ENCODE measurements around the gene TTN. TPM values are rescaled to one million over a fixed set of nuclear protein-coding genes. Genes with fewer than 3 reads are reported as not detected.
A peak's percentile ranks its signal among the peaks of the same experiment; 100 is the strongest.

Gene TTN
- total RNA-seq, 4 donors from 2014 or later = 0.19 to 3.1 (median 1.7) TPM

DNA sequence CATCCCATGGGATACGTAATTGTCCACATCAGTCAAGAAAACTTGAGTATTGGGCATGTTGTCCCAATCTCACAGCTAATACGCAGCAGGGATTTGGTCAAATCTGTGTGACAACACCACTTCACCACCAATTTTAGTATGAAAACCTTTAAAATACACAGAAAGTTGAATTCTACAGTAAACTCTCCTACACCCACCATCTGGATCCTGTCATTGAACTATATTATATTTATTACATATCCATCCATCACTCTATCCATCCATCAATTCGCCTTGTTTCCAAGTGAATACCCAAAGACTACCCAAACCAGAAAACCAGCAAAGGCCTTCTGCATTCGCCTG lies 328.0 kb downstream of the TTN start:
- Histone ChIP-seq H3K4me1 (peaks cover 12 to 62% (median 39%) of the 10 kb centered on the region in 3 donors), H3K4me3 (peak overlapping the region; percentile 44 to 83 (median 69)), H3K36me3 (no peaks in the 10 kb centered on the region), H3K27ac (peak overlapping the region; percentile 88 to 97 (median 94)), H3K27me3 (no peaks in the 10 kb centered on the region), H3K9me3 (no peaks in the 10 kb centered on the region)
- TF ChIP-seq, protein P1, sequence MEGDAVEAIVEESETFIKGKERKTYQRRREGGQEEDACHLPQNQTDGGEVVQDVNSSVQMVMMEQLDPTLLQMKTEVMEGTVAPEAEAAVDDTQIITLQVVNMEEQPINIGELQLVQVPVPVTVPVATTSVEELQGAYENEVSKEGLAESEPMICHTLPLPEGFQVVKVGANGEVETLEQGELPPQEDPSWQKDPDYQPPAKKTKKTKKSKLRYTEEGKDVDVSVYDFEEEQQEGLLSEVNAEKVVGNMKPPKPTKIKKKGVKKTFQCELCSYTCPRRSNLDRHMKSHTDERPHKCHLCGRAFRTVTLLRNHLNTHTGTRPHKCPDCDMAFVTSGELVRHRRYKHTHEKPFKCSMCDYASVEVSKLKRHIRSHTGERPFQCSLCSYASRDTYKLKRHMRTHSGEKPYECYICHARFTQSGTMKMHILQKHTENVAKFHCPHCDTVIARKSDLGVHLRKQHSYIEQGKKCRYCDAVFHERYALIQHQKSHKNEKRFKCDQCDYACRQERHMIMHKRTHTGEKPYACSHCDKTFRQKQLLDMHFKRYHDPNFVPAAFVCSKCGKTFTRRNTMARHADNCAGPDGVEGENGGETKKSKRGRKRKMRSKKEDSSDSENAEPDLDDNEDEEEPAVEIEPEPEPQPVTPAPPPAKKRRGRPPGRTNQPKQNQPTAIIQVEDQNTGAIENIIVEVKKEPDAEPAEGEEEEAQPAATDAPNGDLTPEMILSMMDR (IDR thresholded peaks at IDR 0.05) = no peak
- TF ChIP-seq POLR2A (IDR thresholded peaks at IDR 0.05) = no peak
- WGBS, 2 donors = 27 to 53% methylated on average over 4 of the region's 4 CpGs
- DNase-seq = no peak
- intact Hi-C loops (cut with DNase I) = no loop called here

DNA sequence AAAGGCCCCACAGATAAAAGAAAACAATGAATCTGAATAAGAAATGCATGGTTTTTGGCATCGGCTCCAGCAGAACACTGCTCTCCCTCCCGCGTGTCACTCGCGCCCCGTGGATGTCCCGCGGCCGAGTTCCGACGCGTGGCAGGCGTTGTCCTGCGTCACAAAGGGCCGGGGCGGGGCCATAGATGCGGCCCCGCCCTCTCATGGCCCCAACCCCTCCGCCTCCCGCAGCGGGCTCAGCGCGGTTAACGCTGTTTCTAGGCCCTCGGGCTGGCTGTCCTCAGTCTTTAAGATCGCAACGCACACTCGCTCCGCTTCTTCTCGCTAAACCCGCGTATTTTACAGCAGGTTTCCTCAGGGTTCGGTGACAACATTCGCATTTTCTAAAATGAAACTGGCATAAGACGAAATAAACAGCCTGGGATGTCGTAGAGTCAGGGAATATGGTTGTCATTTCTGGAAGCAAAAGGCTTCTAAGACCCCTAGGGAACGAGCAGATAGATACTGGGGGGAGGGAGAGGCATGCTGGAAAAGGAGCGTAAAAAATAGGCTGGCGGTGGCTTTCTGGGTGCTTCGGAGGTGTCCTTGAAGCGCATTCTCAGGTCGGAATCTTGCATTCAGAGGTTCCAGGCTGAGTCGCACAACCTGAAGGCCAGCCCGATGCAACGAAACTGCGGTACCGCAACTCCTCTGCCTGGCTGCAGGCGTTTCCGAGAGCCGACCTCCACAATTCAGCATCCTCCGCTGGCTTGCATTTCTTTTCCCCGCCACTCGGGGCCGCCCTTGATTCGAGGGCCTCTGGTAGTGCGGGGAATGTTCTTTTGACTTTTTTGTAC lies 328.6 kb downstream of the TTN start, which contains the start of gene FKBP7:
FKBP7 (minus strand) TSS at position 162 of the 836 bp plus-strand sequence; CDS start at position 61, 101 bp downstream.
- no peaks in the 10 kb centered on the region for H3K27me3 ChIP-seq
- DNase-seq = peak; percentile 39
- peak within 1 kb of the TSS; percentile 44 to 83 (median 69) for H3K4me3 ChIP-seq
- H3K36me3 ChIP-seq = no peaks in the 10 kb centered on the region
- H3K4me1 ChIP-seq = peaks cover 12 to 62% (median 38%) of the 10 kb centered on the region in 3 donors
- H3K9me3 ChIP-seq = no peaks in the 10 kb centered on the region
- TF ChIP-seq, protein P1 (IDR thresholded peaks at IDR 0.05) = peak; percentile 62 to 77 (median 68)
- peak in 2 of 4 donors; percentile 65 to 74 for TF ChIP-seq POLR2A (IDR thresholded peaks at IDR 0.05)
- 1% methylated on average over 29 to 30 of the region's 56 CpGs for WGBS, 2 donors
- intact Hi-C loops (cut with DNase I) = no loop called here
- H3K27ac ChIP-seq = peak within 1 kb of the TSS; percentile 88 to 97 (median 94)

DNA sequence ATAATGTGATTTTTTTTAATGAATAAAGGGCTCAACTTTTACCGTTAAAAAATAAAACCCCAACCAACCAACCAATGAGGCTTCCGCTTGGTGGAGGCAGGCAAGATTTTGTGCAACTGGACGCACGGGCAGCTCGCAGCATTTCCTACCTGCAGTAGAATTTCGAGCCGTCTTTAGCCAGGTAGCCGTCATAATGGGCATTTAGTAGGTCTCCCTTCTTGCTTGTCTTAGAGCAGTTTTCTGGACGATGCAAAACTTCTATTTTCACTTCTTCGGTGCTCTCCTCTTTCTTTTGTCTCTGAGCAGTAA lies 329.1 kb downstream of the TTN start:
- intact Hi-C loops (cut with DNase I) = no loop called here
- TF ChIP-seq, protein P1 (IDR thresholded peaks at IDR 0.05) = no peak
- no peak for TF ChIP-seq POLR2A (IDR thresholded peaks at IDR 0.05)
- DNase-seq = no peak
- H3K36me3 ChIP-seq = no peaks in the 10 kb centered on the region
- H3K4me3 ChIP-seq = peak overlapping the region; percentile 44 to 83 (median 69)
- H3K4me1 ChIP-seq = peaks cover 12 to 59% (median 34%) of the 10 kb centered on the region in 3 donors
- WGBS, 2 donors = 0% methylated on average over 10 of the region's 10 CpGs
- no peaks in the 10 kb centered on the region for H3K9me3 ChIP-seq
- no peaks in the 10 kb centered on the region for H3K27me3 ChIP-seq
- H3K27ac ChIP-seq = peak overlapping the region; percentile 88 to 97 (median 94)

DNA sequence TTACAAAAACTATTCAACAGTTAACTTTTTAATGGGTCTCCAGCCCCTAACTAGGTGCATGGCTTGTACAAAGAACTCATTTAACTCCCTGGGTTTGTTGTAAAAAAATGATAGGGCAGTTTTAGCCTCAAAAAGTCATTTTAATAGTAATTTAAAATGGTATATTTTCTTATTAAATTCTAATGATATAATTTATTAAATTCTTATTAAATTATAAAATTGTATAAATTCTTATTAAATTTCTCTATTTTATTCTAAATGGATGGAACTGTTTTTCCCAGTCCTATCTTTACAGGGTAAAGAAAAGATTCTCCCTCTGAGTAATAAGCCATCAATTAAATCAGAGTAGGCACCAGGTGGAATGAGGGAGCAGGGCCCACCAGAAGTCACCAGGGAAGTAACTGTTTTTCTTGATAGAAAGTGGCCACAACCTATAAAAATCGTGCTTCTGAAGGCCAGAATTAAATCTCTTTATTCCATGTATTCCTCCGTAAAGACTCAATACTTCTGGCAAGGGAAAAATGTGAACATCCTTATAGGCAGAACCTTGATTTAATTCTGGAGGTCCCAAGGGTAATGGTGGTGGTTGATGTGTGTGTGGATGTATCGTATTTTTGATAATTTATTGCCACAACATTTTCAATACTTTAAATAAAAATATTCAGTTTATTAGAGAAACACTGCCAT lies 329.6 kb downstream of the TTN start:
- Histone ChIP-seq H3K9me3 (no peaks in the 10 kb centered on the region), H3K4me3 (peak overlapping the region; percentile 44 to 83 (median 69)), H3K4me1 (peaks cover 12 to 54% (median 30%) of the 10 kb centered on the region in 3 donors), H3K27me3 (no peaks in the 10 kb centered on the region), H3K27ac (peak overlapping the region; percentile 88 to 97 (median 94)), H3K36me3 (no peaks in the 10 kb centered on the region)
- TF ChIP-seq POLR2A (IDR thresholded peaks at IDR 0.05) = no peak
- TF ChIP-seq, protein P1 (IDR thresholded peaks at IDR 0.05) = no peak
- intact Hi-C loops (cut with DNase I) = no loop called here
- DNase-seq = no peak
- WGBS, 2 donors = 8 to 20% methylated on average over 3 of the region's 3 CpGs

DNA sequence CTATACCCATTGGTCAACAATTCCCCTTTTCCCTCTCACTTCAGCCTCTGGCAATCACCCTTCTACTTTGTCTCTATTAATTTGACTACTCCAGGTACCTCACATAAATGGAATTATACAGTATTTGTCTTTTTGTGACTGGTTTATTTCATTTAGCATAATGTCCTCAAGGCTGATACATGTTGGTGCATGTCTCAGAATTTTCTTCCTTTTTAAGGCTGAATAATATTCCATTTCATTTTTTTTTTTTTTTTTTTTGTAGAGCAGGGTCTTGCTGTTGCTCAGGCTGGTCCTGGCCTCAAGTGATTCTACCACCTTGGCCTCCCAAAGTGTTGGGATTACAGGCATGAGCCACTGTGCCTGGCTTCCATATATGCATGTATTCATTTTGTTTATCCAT lies 330.7 kb downstream of the TTN start:
- Histone ChIP-seq H3K9me3 (no peaks in the 10 kb centered on the region), H3K4me1 (peaks cover 9 to 43% (median 19%) of the 10 kb centered on the region in 3 donors), H3K36me3 (no peaks in the 10 kb centered on the region), H3K4me3 (no peak overlapping the region), H3K27me3 (no peaks in the 10 kb centered on the region), H3K27ac (no peak overlapping the region)
- DNase-seq = no peak
- intact Hi-C loops (cut with DNase I) = no loop called here
- TF ChIP-seq, protein P1 (IDR thresholded peaks at IDR 0.05) = no peak
- no peak for TF ChIP-seq POLR2A (IDR thresholded peaks at IDR 0.05)

Data from esophagus squamous epithelium (tissue), 5 donors.